ENCODE measurements around the gene NEAT1.
A peak's percentile ranks its signal among the peaks of the same experiment; 100 is the strongest.

NEAT1 gene

DNA sequence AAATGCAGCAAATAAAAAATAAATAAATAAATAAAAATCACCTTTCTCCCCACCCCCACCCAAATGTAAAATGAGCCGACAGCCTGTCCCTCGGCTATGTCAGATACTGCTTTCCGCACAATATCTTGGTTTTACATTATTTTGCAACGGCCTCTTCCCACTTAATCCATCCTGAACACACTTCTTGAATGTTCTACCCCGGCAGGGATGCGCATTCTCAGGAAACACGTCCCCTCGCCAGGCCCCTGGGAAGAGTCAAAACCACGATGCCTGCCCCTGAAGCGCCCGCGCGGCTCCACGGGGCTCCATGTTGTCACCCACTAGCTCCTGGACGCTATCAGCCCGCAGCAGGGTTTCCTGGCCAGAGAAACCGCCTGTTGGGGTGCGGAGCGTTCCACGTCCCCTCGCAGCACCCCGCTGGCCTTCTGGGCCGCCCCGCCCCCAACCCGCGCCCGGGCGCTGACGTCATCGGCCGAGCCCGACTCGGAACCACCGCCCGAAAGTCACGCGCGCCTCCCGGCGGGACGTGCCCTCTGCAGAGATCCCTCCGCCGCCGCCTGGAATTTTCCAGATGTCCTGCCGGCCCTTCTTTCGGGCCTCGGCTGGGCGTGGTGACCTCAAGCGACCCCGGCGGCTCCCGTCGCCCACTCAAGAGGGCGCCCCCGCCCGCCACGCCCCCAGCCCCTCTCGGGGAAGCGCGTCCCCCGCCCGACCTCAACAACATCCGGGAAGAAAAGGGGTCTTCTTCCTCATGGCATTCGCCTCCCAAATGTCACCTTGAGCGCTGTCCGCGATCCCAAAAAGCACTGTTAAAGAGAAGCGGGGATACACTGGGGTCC, 585 bp upstream of the NEAT1 start:
- DNase-seq (ENCODE audit: low spot score) = peak; percentile 94

DNA sequence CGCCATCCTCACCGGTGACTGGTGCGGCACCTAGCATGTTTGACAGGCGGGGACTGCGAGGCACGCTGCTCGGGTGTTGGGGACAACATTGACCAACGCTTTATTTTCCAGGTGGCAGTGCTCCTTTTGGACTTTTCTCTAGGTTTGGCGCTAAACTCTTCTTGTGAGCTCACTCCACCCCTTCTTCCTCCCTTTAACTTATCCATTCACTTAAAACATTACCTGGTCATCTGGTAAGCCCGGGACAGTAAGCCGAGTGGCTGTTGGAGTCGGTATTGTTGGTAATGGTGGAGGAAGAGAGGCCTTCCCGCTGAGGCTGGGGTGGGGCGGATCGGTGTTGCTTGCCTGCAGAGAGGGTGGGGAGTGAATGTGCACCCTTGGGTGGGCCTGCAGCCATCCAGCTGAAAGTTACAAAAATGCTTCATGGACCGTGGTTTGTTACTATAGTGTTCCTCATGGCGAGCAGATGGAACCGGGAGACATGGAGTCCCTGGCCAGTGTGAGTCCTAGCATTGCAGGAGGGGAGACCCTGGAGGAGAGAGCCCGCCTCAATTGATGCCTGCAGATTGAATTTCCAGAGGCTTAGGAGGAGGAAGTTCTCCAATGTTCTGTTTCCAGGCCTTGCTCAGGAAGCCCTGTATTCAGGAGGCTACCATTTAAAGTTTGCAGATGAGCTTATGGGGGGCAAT, 1.1 kb downstream of the NEAT1 start:
- peak; percentile 54 for DNase-seq (ENCODE audit: low spot score)

DNA sequence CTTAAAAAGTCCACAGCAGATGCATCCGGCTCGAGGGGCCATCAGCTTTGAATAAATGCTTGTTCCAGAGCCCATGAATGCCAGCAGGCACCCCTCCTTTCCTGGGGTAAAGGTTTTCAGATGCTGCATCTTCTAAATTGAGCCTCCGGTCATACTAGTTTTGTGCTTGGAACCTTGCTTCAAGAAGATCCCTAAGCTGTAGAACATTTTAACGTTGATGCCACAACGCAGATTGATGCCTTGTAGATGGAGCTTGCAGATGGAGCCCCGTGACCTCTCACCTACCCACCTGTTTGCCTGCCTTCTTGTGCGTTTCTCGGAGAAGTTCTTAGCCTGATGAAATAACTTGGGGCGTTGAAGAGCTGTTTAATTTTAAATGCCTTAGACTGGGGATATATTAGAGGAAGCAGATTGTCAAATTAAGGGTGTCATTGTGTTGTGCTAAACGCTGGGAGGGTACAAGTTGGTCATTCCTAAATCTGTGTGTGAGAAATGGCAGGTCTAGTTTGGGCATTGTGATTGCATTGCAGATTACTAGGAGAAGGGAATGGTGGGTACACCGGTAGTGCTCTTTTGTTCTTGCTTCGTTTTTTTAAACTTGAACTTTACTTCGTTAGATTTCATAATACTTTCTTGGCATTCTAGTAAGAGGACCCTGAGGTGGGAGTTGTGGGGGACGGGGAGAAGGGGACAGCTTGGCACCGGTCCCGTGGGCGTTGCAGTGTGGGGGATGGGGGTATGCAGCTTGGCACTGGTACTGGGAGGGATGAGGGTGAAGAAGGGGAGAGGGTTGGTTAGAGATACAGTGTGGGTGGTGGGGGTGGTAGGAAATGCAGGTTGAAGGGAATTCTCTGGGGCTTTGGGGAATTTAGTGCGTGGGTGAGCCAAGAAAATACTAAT, 1.9 kb downstream of the NEAT1 start:
- peak; percentile 69 for DNase-seq (ENCODE audit: low spot score)

DNA sequence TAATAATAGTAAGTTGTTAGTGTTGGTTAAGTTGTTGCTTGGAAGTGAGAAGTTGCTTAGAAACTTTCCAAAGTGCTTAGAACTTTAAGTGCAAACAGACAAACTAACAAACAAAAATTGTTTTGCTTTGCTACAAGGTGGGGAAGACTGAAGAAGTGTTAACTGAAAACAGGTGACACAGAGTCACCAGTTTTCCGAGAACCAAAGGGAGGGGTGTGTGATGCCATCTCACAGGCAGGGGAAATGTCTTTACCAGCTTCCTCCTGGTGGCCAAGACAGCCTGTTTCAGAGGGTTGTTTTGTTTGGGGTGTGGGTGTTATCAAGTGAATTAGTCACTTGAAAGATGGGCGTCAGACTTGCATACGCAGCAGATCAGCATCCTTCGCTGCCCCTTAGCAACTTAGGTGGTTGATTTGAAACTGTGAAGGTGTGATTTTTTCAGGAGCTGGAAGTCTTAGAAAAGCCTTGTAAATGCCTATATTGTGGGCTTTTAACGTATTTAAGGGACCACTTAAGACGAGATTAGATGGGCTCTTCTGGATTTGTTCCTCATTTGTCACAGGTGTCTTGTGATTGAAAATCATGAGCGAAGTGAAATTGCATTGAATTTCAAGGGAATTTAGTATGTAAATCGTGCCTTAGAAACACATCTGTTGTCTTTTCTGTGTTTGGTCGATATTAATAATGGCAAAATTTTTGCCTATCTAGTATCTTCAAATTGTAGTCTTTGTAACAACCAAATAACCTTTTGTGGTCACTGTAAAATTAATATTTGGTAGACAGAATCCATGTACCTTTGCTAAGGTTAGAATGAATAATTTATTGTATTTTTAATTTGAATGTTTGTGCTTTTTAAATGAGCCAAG, 2.7 kb downstream of the NEAT1 start:
- DNase-seq (ENCODE audit: low spot score) = peak; percentile 98

- peak; percentile 85 for DNase-seq (ENCODE audit: low spot score)
These were observed 3.6 kb downstream of the NEAT1 start for GRCh38 chr11:65425971-65426838.

DNA sequence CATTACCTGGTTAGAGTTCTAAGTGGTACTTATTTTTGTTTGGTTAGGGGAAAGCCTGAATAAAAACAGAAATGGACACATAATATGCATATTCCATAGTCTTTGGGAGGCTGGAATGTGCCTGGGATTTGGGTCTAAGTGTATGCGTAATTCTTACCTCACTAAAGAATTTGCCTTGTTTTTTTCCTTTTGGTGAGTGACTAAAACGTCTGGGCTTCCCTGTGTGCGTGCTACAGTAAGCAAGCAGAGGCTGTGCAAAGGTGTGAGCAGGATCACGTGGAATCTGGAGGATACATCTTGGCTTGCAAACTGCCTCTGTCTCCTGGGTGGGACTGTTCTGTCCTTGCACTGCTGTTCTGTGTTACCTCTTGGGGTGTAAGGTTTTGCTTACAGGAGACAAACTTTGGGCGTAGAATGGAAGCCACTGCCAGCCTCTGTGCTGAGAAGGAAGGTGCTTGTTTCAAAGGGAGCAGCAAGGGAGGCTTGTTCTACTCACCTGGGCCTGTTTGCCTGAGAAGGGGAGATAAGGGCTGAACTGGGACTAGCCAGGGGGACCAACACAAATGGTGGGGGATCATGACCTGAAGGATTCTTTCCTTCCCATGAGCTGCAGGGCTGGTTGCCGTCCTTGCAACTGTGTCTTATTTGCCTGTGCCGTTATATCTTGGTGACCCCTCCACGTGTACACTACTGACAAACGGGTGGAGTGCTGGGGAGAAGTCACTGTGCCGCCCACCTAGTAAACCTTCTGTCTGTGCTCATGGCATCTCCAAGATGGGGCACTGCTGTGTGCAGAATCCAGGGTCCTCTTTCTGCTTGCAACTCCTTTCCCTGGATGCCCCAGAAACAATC, 4.5 kb downstream of the NEAT1 start:
- no peak for DNase-seq (ENCODE audit: low spot score)

DNA sequence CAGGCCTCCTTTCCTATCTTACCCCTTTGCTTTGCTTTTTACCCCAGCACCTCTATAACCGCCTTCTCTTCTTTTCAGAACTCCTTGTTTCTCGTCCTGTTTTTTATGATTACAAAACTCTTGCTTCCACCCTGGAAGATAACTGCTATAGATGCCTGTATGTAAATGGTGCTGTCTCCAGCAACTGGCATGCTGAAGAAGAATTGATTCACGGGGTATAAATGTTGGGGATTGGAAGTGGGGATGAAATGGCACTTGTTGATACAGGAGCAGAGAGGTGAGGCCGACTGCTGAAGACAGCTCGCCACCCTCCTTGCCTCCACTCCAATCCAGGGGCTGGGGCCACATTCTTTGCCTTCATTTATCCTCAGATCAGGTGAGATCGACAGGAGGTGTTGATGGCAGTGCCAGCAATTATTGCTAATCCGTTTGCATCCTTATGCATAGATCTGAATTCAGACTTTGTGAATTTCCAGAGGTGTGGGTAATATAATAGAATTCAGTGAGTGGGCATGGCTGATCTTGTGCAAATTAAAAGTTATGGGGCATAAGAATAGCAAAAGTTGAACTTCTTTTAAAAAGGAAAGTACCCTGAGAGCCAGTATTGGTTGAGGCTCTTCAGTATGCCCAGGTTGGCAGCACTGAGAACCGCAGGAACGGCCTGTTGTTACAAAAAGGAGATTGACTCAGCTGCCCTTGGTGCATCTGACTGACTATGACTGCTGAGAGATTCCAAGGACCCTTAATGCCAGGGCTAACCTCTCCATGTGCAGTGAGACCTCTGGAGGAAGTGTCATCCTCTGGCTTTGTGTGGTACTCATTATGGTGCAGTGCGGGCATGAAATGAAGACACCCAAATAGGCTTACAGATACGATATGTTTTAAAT, 5.3 kb downstream of the NEAT1 start:
- DNase-seq (ENCODE audit: low spot score) = peak; percentile 58

- DNase-seq (ENCODE audit: low spot score) = no peak
These were observed 6.0 kb downstream of the NEAT1 start for GRCh38 chr11:65428578-65429067.

DNA sequence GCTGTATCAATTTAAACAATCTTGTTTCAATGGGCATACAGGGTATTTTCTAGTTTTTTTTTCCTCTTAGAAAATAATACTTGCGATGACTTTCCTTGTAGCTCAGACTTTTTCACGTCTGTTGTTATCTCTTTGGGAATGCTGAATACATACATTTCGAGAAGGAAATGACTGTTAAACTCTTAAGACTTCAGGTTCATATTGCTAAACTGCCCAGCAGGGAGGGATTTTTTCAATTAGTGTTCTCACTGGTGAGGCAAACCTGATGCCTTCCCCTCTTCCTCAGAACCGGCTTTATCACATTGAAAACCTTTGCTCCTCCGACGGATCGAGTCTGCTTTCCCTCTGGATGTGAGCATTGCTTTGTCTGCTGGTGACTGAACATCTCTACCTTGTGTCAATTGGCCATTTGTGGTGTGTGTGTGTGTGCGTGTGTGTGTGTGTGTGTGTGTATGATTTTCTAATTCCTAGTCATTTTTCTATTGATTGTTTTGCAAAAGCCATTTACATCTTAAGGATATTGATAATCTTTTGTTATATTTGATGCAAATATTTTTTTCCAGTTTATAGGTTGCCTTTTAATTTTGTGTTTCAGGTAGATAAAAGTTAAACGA, 6.6 kb downstream of the NEAT1 start:
- no peak for DNase-seq (ENCODE audit: low spot score)

DNA sequence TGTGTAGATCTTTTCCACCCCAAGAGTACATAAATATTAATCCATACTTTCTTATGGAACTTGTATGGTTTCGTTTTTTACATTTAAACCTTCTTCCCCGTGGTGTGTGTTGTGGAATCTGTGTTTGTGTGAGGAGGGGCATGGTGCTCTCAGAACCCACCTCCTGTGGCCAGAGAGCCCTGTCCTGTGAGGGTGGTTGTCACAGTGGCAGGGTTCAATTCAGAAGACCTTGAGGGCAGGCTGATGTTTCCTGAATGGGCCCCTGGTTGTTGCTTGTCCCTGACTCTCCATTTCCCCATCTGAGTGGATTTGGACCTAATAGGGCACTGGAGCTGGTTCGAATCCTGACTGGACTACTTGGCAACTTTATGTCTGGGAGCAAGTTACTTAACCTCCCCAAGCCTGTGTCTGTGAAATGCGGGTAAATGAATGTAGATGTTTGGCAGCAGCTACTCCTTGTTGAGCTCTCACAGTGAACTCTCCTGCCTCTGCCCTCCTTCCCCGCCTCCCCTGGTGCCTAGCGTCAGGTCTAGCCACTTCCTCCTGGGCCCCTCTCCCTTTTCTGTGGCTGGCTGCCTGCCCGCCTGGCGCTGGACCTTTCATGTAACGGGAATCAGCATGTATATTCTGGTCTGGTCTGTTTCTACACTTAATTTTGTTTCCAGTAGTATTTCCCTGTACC, 7.3 kb downstream of the NEAT1 start:
- DNase-seq (ENCODE audit: low spot score) = peak; percentile 54

DNA sequence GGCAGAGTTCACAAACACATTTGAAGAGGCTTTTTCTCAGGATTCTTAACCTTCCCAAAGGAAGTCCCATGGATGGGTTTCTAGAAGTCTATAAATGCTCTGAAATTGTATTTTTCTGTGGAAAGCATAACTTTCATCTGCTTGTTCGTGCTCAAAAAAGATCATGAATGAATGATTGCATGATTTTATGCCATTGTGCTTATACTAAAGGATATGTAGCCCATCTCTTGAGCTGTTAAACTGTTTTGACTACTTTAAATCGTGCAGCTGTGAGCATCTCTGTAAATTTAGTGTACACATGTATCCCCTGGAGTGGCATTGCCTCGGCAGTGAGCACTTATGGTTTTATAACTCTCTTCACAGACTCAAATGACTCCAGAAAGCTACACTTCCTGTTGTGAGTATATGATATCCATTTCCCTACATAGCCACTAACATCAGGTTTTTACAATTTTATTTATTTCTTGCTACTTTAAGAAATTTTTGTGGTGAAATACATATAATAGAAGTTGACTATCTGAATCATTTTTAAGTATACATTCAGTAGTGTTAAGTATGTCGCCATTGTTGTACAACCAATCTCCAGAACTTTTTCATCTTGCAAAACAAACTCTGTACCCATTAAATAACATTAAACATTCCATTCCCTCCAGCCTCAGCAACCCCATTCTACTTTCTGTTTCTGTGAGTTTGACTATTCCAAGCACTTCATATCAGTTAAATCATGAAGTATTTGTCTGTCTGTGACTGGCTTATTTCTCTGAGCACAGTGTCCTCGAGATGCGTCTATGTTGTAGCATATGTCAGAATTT, 8.0 kb downstream of the NEAT1 start:
- no peak for DNase-seq (ENCODE audit: low spot score)

DNA sequence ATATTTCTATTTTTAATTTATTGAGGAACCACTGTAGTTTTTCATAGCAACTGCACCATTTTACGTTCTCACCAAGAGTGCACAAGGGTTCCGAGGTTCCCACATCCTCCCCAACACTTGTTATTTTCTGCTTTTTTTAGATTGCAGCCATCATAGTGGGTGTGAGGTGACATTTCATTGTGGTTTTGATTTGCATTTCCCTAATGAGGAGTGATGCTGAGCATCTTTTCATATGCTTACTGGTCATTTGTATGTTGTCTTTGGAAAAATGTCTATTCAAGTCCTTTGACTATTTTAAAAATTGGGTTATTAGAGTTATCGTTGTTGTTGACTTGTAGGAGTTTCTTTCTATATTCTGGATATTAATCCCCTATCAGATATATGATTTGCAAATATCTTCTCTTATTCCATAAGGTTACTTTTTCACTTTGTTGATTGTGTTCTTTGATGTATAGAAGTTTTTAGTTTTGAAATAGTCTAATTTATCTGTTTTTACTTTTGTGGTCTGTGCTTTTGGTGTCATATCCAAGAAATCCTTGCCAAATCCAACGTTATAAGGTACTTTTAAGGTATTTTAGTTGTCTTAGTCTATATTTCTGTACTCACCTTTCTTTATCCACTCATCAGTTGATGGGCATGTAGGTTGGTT, 9.0 kb downstream of the NEAT1 start:
- peak; percentile 69 for DNase-seq (ENCODE audit: low spot score)

DNA sequence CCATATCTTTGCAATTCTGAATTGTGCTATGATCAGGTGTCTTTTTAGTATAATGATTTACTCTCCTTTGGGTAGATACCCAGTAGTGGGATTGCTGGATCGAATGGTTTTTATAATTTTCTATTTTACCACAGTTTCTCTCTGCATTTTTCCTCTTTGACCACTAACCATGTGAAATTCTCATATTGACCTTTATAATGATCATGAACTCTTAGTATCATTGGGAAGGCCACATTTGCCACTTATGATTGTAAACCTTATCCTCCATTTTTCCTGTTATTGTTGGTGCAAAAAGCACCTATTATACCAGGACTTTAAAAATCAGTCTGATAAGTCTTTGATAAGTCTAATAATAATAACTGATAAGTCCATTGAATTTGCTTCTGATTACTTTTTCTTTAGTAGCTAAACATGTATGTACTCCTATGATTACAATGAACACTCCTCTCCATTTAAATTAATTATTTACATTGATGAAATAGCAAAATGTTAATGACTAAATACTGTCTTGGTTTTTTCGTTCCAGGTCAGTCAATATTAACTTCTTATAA, 9.6 kb downstream of the NEAT1 start:
- no peak for DNase-seq (ENCODE audit: low spot score)

GRCh38 chr11:65432686-65433582, 10.3 kb downstream of the NEAT1 start:
- DNase-seq (ENCODE audit: low spot score) = peak; percentile 51

DNA sequence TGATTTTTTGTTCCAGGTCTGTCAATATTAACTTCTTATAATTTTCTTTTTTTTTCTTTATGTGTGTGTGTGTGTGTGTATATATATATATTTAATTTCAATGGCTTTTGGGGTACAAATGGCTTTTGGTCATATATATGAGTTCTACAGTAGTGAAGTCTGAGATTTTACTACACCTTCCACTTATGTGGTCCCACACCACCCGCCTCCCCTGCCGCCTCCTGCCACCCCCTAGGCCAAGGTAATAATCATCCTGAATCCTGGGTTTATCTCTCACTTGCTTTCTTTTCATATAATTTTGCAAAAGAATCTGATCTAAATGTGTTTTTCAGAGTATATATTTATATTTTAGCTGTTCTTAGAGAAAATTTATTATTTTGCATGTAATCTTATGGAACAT, 11.1 kb downstream of the NEAT1 start:
- no peak for DNase-seq (ENCODE audit: low spot score)
